OCI-LY1 (cell line): ENCODE data around the gene ANP32E.

Experiments used
- CTCF ChIP-seq: fragments of 200-600 bp; sonication (generic), shearing (Covaris generic); IDR thresholded peaks from 2 replicates; pipeline ENCODE4 v1.5.1; 2017; ENCODE audit warnings: mild to moderate bottlenecking, antibody characterized with exemption, low read length, moderate library complexity, mixed read lengths
- EZH2 ChIP-seq: fragments of 200-600 bp; sonication (generic), shearing (Covaris generic); IDR thresholded peaks from 2 replicates; pipeline ENCODE4 v1.8.0; 2017; ENCODE audit warnings: borderline replicate concordance, mixed run types, mild to moderate bottlenecking, antibody characterized with exemption, low read length, moderate library complexity, mixed read lengths

- TF ChIP-seq CTCF (no peak), EZH2 (no peak)
These were observed 39.5 kb downstream of the ANP32E start for GRCh38 chr1:150196417-150196816.
